ENCODE measurements around the gene GRIK4. TPM values are rescaled to one million over a fixed set of nuclear protein-coding genes. Genes with fewer than 3 reads are reported as not detected.

GRIK4 gene
- total RNA-seq, 2 experiments from 2014 or later = 0.06 TPM; not detected in 1

DNA sequence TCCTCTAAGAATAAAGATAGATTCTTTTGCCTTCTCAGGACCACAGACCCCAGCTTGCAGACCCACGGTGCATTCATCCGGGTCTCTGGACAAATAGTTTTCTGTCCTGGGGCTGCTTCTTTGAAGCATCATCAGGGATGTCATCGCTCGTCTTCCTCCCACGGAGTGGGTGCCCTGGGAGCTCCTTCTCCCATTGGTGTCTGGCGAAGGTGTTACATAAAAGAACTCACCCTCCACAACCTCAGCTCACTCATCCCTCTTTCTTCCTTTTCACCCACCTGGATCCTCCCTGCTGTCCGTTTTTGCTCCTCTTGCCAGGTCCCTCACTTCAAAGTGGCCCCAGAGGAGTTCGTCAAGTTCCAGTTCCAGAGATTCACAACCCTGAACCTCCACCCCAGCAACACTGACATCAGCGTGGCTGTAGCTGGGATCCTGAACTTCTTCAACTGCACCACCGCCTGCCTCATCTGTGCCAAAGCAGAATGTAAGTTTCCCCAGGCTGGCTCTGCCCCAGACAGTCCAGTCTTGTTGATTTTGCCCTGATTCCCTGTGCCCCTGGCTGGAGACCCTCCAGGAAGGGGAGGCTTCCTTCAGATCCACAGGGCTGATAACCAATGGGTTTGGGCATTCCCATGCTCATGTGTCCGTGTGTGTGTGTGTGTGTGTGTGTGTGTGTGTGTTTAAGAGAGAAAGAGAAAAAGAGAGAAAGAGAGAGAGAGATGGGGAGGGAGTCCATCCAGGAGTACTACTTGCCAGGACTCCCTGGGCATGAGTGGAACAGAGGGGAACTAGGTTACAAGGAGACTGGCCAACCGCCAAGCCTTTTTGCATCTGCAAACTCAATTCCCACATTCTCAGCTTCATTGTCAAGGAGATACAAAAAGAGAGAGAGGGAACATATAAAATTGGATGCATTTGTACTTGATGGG is 308.2 kb downstream of the GRIK4 start:
- no peak overlapping the region for H2AFZ ChIP-seq (ENCODE audit: low read length)
- no peak for TF ChIP-seq EZH2phosphoT487 (IDR thresholded peaks at IDR 0.05; ENCODE audit: borderline replicate concordance, low read depth, low read length)
- TF ChIP-seq, protein P1, sequence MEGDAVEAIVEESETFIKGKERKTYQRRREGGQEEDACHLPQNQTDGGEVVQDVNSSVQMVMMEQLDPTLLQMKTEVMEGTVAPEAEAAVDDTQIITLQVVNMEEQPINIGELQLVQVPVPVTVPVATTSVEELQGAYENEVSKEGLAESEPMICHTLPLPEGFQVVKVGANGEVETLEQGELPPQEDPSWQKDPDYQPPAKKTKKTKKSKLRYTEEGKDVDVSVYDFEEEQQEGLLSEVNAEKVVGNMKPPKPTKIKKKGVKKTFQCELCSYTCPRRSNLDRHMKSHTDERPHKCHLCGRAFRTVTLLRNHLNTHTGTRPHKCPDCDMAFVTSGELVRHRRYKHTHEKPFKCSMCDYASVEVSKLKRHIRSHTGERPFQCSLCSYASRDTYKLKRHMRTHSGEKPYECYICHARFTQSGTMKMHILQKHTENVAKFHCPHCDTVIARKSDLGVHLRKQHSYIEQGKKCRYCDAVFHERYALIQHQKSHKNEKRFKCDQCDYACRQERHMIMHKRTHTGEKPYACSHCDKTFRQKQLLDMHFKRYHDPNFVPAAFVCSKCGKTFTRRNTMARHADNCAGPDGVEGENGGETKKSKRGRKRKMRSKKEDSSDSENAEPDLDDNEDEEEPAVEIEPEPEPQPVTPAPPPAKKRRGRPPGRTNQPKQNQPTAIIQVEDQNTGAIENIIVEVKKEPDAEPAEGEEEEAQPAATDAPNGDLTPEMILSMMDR (conservative IDR thresholded peaks at IDR 0.05; ENCODE audit: low read length) = no peak
- H3K27ac ChIP-seq (ENCODE audit: low read depth, low read length, poor library complexity, severe bottlenecking) = no peak overlapping the region
- no peaks in the 10 kb centered on the region for H3K79me2 ChIP-seq (ENCODE audit: insufficient read depth, low read depth, low read length)
- H3K9me3 ChIP-seq (ENCODE audit: low read length) = no peaks in the 10 kb centered on the region
- ChIA-PET CTCF (ENCODE audit: unreplicated experiment) (no interaction called here), POLR2A (no interaction called here)
- no peak overlapping the region for H3K4me3 ChIP-seq (ENCODE audit: low read depth, low read length, poor library complexity, severe bottlenecking)
- H3K4me1 ChIP-seq (ENCODE audit: insufficient read depth, low read length, poor library complexity, severe bottlenecking) = no peaks in the 10 kb centered on the region
- no peak for DNase-seq (ENCODE audit: low spot score)
- no peak overlapping the region for H3K4me2 ChIP-seq (ENCODE audit: low read length)
- H3K9me2 ChIP-seq (ENCODE audit: insufficient read depth, low read length) = no peaks in the 10 kb centered on the region
- no peaks in the 10 kb centered on the region for H3K36me3 ChIP-seq (ENCODE audit: insufficient read depth, low read length)
- intact Hi-C loops (cut with micrococcal nuclease; ENCODE audit: unreplicated experiment) = no loop called here
- H4K20me1 ChIP-seq (ENCODE audit: insufficient read depth, low read length) = no peaks in the 10 kb centered on the region
- no TSS peak for BruUV-seq (replicated peaks)

DNA sequence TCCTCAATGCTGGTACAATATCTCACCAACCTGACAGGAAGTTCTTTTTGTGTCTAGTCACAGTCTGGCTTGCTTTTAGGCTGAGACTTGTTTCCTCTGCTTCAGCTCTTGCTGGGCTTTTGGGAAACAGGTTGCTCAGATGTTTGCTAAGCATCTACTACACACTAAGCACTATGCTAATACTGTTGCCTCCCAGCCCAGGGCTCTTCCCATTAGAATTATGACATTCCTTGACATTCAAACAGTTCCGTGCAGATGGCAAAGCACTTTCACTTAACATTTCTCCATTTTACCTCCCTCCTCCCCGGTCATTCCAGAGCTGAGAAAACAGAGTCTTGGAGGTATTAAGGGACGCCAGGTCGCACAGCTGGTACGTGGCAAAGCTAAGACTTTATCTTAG is 311.6 kb downstream of the GRIK4 start:
- Histone ChIP-seq H3K27ac (ENCODE audit: low read depth, low read length, poor library complexity, severe bottlenecking) (no peak overlapping the region), H3K9me3 (ENCODE audit: low read length) (no peaks in the 10 kb centered on the region), H3K4me3 (ENCODE audit: low read depth, low read length, poor library complexity, severe bottlenecking) (no peak overlapping the region), H3K36me3 (ENCODE audit: insufficient read depth, low read length) (no peaks in the 10 kb centered on the region), H3K79me2 (ENCODE audit: insufficient read depth, low read depth, low read length) (no peaks in the 10 kb centered on the region), H3K4me1 (ENCODE audit: insufficient read depth, low read length, poor library complexity, severe bottlenecking) (no peaks in the 10 kb centered on the region), H3K9me2 (ENCODE audit: insufficient read depth, low read length) (no peaks in the 10 kb centered on the region), H3K4me2 (ENCODE audit: low read length) (no peak overlapping the region), H2AFZ (ENCODE audit: low read length) (no peak overlapping the region), H4K20me1 (ENCODE audit: insufficient read depth, low read length) (no peaks in the 10 kb centered on the region)
- TF ChIP-seq, protein P1 (conservative IDR thresholded peaks at IDR 0.05; ENCODE audit: low read length) = no peak
- TF ChIP-seq EZH2phosphoT487 (IDR thresholded peaks at IDR 0.05; ENCODE audit: borderline replicate concordance, low read depth, low read length) = no peak
- BruUV-seq (replicated peaks) = no TSS peak
- no peak for DNase-seq (ENCODE audit: low spot score)
- intact Hi-C loops (cut with micrococcal nuclease; ENCODE audit: unreplicated experiment) = no loop called here
- POLR2A ChIA-PET = interaction anchor here (0.5 to 1.3 kb wide), 3 partner anchors 105 to 366 kb away, joined by 3 to 5 read pairs (median 4); no protein-coding TSS in a partner anchor
- CTCF ChIA-PET (ENCODE audit: unreplicated experiment) = no interaction called here

DNA sequence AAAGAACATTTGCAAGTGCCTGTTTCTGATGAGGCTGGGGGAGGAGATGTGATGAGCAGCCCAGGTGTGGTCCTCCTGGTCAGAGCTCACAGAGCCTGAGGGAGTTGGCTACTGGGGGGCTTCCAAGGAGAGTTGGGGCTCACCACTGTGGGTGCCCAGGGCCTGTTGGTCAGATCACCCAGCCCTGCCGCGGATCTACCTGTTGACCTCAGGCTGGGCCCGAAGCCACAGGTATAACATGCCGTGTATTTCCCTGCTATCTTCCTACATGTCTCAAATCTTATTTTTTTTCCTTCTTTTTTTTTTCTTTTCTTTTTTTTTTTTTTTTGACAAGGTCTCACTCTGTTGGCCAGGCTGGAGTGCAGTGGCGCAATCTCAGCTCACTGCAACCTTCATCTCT is 312.7 kb downstream of the GRIK4 start:
- ChIA-PET CTCF (ENCODE audit: unreplicated experiment) (no interaction called here), POLR2A (interaction anchor here (0.7 kb wide), 1 partner anchor 78 kb away, joined by 5 read pairs; no protein-coding TSS in a partner anchor)
- Histone ChIP-seq H3K27ac (ENCODE audit: low read depth, low read length, poor library complexity, severe bottlenecking) (no peak overlapping the region), H3K4me1 (ENCODE audit: insufficient read depth, low read length, poor library complexity, severe bottlenecking) (no peaks in the 10 kb centered on the region), H4K20me1 (ENCODE audit: insufficient read depth, low read length) (no peaks in the 10 kb centered on the region), H3K79me2 (ENCODE audit: insufficient read depth, low read depth, low read length) (no peaks in the 10 kb centered on the region), H3K9me2 (ENCODE audit: insufficient read depth, low read length) (no peaks in the 10 kb centered on the region), H2AFZ (ENCODE audit: low read length) (no peak overlapping the region), H3K4me2 (ENCODE audit: low read length) (no peak overlapping the region), H3K4me3 (ENCODE audit: low read depth, low read length, poor library complexity, severe bottlenecking) (no peak overlapping the region), H3K36me3 (ENCODE audit: insufficient read depth, low read length) (no peaks in the 10 kb centered on the region), H3K9me3 (ENCODE audit: low read length) (no peaks in the 10 kb centered on the region)
- no peak for DNase-seq (ENCODE audit: low spot score)
- intact Hi-C loops (cut with micrococcal nuclease; ENCODE audit: unreplicated experiment) = no loop called here
- no TSS peak for BruUV-seq (replicated peaks)
- TF ChIP-seq, protein P1 (conservative IDR thresholded peaks at IDR 0.05; ENCODE audit: low read length) = no peak
- no peak for TF ChIP-seq EZH2phosphoT487 (IDR thresholded peaks at IDR 0.05; ENCODE audit: borderline replicate concordance, low read depth, low read length)

Measured in OCI-LY7 (cell line).